Ascending aorta (tissue), 2 donors: ENCODE data around the gene HOXB6. TPM values are rescaled to one million over a fixed set of nuclear protein-coding genes. Genes with fewer than 3 reads are reported as not detected.
A peak's percentile ranks its signal among the peaks of the same experiment; 100 is the strongest.

Experiments
- DNase-seq, 2 donors: peaks; one replicate each; pipeline ENCODE4 v3.0.0-alpha.2; 2019; ENCODE audit warnings: low spot score in 2 of 2
- H3K27ac ChIP-seq, 2 donors: fragments of 200-600 bp; sonication (generic); one replicate each; pipeline ENCODE4 v1.5.1; 2016 to 2017; ENCODE audit warnings: mild to moderate bottlenecking in 1 of 2
- H3K27me3 ChIP-seq: fragments of 200-600 bp; sonication (generic); one replicate; pipeline ENCODE4 v1.5.1; 2017
- H3K36me3 ChIP-seq, 2 donors: fragments of 200-600 bp; sonication (generic); one replicate each; pipeline ENCODE4 v1.5.1; 2016
- H3K4me1 ChIP-seq, 2 donors: fragments of 200-600 bp; sonication (generic); one replicate each; pipeline ENCODE4 v1.5.1; 2016 to 2017; ENCODE audit warnings: mild to moderate bottlenecking in 1 of 2
- H3K4me3 ChIP-seq, 2 donors: fragments of 200-600 bp; sonication (generic); one replicate each; pipeline ENCODE4 v1.5.1; 2016 to 2017; ENCODE audit warnings: mild to moderate bottlenecking in 1 of 2
- H3K9me3 ChIP-seq, 2 donors: fragments of 200-600 bp; sonication (generic); one replicate each; pipeline ENCODE4 v1.5.1; 2016
- intact Hi-C: fragments of 100-400 bp; cut with DNase I; formaldehyde crosslinking; loops from one replicate; pipeline ENCODE4 v1.15.1; 2023
- total RNA-seq: library from RNA; depleted of rRNA; stranded (reverse); fragments of >200 nt; gene quantifications from one replicate; pipeline ENCODE4 v1.1.0, GENCODE V29; 2016
- TF ChIP-seq, protein P1 (sequence below), 3 experiments: fragments of 200-600 bp in 2 of 3; fragments of 450-650 bp in 1 of 3; sonication (generic) in 2 of 3; IDR thresholded peaks; one replicate each; pipeline ENCODE4 v1.5.1; 2016 to 2019; ENCODE audit warnings: antibody characterized with exemption in 3 of 3, mild to moderate bottlenecking in 1 of 3, moderate library complexity in 1 of 3

Gene HOXB6
- total RNA-seq, 1 donor from 2014 or later: 5.1 TPM

GRCh38 chr17:48571024-48571818 lies 33.6 kb downstream of the HOXB6 start:
- DNase-seq: no peak
- Histone ChIP-seq H3K27me3 (no peaks in the 10 kb centered on the region), H3K4me3 (peak overlapping the region; percentile 46 to 75), H3K36me3 (no peaks in the 10 kb centered on the region), H3K4me1 (peaks cover 7 to 85% of the 10 kb centered on the region in 2 donors), H3K27ac (peak overlapping the region; percentile 93 to 97), H3K9me3 (no peaks in the 10 kb centered on the region)
- intact Hi-C loops: loop anchor here (2.0 kb wide), 1 partner anchor 16 kb away; no protein-coding TSS in a partner anchor
- TF ChIP-seq, protein P1, sequence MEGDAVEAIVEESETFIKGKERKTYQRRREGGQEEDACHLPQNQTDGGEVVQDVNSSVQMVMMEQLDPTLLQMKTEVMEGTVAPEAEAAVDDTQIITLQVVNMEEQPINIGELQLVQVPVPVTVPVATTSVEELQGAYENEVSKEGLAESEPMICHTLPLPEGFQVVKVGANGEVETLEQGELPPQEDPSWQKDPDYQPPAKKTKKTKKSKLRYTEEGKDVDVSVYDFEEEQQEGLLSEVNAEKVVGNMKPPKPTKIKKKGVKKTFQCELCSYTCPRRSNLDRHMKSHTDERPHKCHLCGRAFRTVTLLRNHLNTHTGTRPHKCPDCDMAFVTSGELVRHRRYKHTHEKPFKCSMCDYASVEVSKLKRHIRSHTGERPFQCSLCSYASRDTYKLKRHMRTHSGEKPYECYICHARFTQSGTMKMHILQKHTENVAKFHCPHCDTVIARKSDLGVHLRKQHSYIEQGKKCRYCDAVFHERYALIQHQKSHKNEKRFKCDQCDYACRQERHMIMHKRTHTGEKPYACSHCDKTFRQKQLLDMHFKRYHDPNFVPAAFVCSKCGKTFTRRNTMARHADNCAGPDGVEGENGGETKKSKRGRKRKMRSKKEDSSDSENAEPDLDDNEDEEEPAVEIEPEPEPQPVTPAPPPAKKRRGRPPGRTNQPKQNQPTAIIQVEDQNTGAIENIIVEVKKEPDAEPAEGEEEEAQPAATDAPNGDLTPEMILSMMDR (IDR thresholded peaks at IDR 0.05): no peak

DNA sequence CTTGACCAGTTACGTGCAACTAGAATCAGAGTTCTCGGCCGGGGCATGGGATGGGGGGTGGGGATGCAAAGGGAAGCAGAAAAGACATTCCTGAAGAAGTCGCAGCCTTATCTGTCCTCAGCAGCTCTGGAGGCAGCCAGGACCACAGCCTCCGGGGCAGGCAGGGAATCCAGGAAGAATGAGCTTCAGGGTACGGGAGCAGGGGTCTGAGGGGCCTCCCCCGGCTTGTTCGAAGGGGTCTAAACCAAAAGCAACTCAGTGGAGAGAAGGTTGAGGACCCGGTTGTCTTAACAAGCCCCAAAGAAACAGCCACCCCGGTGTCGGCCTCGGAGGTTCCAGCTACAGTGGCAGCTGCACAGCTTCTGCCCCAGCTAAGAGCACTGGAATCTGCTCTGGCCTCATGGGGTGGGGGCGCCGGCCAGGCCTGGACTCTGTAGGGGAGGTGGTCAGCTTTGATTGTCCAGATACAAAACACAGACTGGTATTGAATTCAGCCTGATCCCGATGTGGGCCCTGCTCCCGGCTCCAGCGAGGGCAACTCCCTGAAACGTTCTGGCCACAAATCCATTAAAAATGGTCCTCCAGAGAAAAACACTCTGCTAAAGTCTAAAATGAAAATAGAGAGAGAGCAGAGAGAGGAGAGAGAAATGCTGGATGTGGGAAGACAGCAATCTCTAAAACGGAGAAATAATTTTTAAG lies 34.3 kb downstream of the HOXB6 start:
- TF ChIP-seq, protein P1 (IDR thresholded peaks at IDR 0.05): no peak
- Histone ChIP-seq H3K27me3 (no peaks in the 10 kb centered on the region), H3K27ac (peak overlapping the region; percentile 93 to 97), H3K4me3 (peak overlapping the region; percentile 46 to 75), H3K36me3 (no peaks in the 10 kb centered on the region), H3K9me3 (no peaks in the 10 kb centered on the region), H3K4me1 (peaks cover 2 to 84% of the 10 kb centered on the region in 2 donors)
- no peak for DNase-seq
- intact Hi-C loops: loop anchor here (2.0 kb wide), 1 partner anchor 16 kb away; no protein-coding TSS in a partner anchor

GRCh38 chr17:48569674-48570324 lies 35.0 kb downstream of the HOXB6 start:
- peaks cover 2 to 85% of the 10 kb centered on the region in 2 donors for H3K4me1 ChIP-seq
- no peaks in the 10 kb centered on the region for H3K27me3 ChIP-seq
- intact Hi-C loops: loop anchor here (2.0 kb wide), 1 partner anchor 15 kb away; no protein-coding TSS in a partner anchor
- peak overlapping the region; percentile 46 to 75 for H3K4me3 ChIP-seq
- no peaks in the 10 kb centered on the region for H3K9me3 ChIP-seq
- no peaks in the 10 kb centered on the region for H3K36me3 ChIP-seq
- TF ChIP-seq, protein P1 (IDR thresholded peaks at IDR 0.05): no peak
- H3K27ac ChIP-seq: peak overlapping the region; percentile 93 to 97
- DNase-seq: no peak

GRCh38 chr17:48569240-48569582 lies 35.6 kb downstream of the HOXB6 start:
- Histone ChIP-seq H3K9me3 (no peaks in the 10 kb centered on the region), H3K4me3 (peak overlapping the region; percentile 35 to 75), H3K27me3 (no peaks in the 10 kb centered on the region), H3K36me3 (no peaks in the 10 kb centered on the region), H3K27ac (peak overlapping the region; percentile 93 to 97), H3K4me1 (peaks cover 2 to 80% of the 10 kb centered on the region in 2 donors)
- intact Hi-C loops: no loop called here
- TF ChIP-seq, protein P1 (IDR thresholded peaks at IDR 0.05): no peak
- DNase-seq: no peak

DNA sequence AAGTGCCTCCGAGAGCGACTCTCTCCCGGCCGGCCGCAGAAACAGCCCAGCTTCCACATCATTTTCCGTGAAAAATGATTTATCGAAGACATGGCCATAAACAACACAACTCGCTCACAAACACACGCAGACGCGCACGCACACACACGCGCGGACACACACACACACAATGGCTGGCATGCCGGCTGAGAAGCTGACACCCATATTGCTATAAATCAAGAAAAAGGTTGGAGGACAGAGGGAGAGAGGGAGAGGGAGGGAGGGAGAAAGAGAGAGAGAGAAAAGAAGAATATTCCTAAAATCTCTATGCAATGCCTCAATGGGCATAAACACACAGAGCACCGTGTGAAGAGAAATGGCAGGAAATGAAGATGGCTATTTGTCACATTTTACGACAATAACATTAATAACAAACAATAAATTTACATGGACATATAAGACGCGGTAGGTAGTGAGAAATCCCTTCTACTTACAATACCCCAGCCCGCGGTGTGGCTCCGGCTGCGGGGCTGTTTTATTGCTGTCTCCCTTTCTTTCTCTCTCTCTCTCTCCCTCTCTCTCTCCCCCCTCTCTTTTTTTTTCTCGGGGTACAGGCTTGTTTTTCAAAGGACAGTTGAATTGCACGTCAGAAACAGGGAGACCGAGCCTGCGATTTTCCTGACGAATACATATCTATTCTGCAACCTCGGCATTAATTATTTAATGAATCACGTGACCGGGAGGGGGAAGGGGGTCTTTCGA lies 36.1 kb downstream of the HOXB6 start:
- no peaks in the 10 kb centered on the region for H3K27me3 ChIP-seq
- H3K4me3 ChIP-seq: peak overlapping the region; percentile 35 to 75
- peak overlapping the region; percentile 93 to 97 for H3K27ac ChIP-seq
- TF ChIP-seq, protein P1 (IDR thresholded peaks at IDR 0.05): no peak
- no peak for DNase-seq
- intact Hi-C loops: no loop called here
- peaks cover 2 to 79% of the 10 kb centered on the region in 2 donors for H3K4me1 ChIP-seq
- no peaks in the 10 kb centered on the region for H3K36me3 ChIP-seq
- no peaks in the 10 kb centered on the region for H3K9me3 ChIP-seq
